Fibroblast of the aortic adventitia (primary cell): Measurements from ENCODE around the gene RPRD1B. TPM values are rescaled to one million over a fixed set of nuclear protein-coding genes. Genes with fewer than 3 reads are reported as not detected.

ENCODE experiments used
- DNase-seq: peaks from one replicate; pipeline ENCODE4 v3.0.0-alpha.2; 2010; ENCODE audit warnings: low read depth
- H3K4me3 ChIP-seq: 2 replicates; pipeline ENCODE4 v1.5.1; 2011; ENCODE audit warnings: low read depth, mild to moderate bottlenecking, control low read depth, low read length, moderate library complexity
- total RNA-seq: library from RNA; depleted of rRNA; stranded (reverse); fragments of >200 nt; gene quantifications from 2 replicates; pipeline ENCODE4 v1.2.3, GENCODE V29; 2012; ENCODE audit warnings: low replicate concordance
- TF ChIP-seq, protein P1 (sequence below): IDR thresholded peaks from 2 replicates; pipeline ENCODE4 v1.5.1; 2011; ENCODE audit warnings: mild to moderate bottlenecking, low read length, control low read depth, inconsistent platforms; ENCODE audit not compliant: insufficient read depth

The RPRD1B gene
- total RNA-seq, 1 donor: 19.5 TPM

DNA sequence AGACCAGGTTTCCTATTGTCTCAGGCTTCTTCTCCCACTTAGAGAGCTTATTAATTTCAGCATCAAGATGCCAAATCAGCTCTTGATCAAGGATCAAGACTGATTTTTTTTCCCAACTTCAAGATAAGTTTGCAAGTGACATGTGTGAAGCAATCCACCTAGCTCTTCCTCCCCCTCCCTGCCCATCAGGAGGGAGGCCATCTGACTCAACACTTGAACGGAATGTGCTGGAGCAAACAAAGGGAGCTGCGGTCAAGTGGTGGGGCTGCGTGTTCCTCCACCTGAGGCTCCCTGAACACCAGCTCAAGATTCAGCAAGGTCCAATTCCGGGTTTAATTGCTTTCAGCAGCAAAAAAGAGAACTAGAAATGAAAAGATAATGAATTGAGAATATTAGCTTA, 39.0 kb upstream of the RPRD1B start:
- TF ChIP-seq, protein P1, sequence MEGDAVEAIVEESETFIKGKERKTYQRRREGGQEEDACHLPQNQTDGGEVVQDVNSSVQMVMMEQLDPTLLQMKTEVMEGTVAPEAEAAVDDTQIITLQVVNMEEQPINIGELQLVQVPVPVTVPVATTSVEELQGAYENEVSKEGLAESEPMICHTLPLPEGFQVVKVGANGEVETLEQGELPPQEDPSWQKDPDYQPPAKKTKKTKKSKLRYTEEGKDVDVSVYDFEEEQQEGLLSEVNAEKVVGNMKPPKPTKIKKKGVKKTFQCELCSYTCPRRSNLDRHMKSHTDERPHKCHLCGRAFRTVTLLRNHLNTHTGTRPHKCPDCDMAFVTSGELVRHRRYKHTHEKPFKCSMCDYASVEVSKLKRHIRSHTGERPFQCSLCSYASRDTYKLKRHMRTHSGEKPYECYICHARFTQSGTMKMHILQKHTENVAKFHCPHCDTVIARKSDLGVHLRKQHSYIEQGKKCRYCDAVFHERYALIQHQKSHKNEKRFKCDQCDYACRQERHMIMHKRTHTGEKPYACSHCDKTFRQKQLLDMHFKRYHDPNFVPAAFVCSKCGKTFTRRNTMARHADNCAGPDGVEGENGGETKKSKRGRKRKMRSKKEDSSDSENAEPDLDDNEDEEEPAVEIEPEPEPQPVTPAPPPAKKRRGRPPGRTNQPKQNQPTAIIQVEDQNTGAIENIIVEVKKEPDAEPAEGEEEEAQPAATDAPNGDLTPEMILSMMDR: no peak
- no peak for DNase-seq
- no peak overlapping the region for H3K4me3 ChIP-seq

DNA sequence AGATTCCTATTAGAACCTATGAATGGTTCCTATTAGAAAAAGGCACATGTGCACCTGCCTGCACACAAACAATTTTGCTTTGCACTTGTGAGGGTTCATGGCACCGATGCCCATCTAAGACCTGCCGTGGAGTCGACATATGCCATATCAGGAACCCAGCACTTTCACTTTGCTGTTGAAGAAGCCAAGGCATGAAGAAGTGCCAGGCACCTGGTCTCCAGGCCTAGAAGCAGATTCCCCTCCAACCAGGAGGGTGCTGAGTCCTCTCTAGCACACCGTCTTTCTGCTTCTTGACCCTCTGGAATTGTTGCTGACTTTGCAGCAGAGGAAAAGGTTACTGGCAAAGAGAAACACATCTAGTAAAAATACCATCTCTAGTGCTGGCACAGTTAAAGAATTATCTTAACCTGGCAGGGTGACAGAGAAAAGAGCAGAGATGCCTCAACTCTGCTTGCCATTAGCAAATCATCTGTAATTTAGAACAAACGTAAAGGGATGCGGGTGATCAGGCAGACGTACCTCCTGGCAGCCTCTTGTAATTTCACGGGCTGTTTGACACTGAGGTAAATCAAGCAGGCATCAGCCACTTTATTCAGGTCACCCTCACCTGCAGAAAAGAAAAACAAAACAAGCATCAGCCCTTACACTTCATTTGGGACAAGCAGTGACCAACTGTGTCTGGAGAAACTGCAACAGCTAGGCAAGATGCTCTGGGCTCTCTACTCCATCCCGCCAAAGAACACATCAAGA, 37.5 kb upstream of the RPRD1B start:
- H3K4me3 ChIP-seq: no peak overlapping the region
- DNase-seq: no peak
- TF ChIP-seq, protein P1: no peak

DNA sequence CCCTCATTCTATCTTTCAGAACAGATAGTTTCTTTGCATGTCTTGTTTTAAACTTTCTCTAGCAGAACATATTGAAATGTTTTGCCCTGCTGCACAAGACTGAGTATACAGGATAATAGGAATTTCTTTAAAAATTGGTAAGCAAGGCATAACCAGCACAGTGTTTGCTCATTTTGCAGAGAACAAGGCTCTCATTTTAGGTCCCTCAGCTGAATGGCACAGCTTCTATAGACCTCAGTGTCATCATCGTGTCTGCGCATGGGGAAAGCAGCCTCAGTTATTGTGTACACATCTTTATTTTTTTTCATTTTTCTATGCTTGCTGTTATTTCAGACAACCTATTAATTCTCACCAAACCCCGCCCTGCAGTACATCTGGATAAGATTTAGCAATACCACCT, 36.0 kb upstream of the RPRD1B start:
- no peak overlapping the region for H3K4me3 ChIP-seq
- DNase-seq: no peak
- TF ChIP-seq, protein P1: no peak

DNA sequence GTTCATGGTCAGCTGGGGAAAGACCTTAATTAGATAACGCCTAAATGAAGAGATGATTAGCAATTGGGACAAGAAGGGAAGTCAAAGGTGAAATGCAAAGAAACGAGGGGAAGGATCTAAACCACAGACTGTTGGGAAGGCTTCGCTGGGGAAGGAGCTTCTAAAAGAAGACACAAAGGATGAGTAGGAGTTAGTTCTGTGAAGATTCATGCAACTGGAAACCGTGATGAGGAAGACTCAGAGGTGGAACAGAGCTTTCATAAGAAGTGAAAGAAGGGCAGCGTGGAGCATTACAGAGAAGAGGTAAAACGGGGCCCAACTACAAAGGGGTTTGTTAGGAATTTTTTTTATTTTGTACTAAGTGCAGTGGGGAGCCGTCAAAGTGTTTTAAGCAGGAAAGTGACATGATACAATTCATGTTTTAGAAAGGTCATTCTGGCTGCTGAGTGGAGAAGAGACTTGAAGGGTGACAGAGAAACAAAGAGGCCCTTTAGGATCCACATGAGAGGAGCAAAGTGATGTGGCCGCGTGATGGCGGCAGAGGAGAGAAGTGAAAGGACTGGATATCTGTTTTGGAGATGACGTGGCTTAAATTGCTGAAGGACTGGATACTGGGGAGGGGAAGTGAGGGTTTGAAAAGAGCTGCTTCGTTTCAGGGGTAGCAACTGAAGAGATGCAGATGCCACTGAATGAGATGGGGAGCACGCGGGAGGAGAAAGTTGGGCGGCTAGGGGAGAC, 33.9 kb upstream of the RPRD1B start:
- TF ChIP-seq, protein P1: no peak
- DNase-seq: no peak

DNA sequence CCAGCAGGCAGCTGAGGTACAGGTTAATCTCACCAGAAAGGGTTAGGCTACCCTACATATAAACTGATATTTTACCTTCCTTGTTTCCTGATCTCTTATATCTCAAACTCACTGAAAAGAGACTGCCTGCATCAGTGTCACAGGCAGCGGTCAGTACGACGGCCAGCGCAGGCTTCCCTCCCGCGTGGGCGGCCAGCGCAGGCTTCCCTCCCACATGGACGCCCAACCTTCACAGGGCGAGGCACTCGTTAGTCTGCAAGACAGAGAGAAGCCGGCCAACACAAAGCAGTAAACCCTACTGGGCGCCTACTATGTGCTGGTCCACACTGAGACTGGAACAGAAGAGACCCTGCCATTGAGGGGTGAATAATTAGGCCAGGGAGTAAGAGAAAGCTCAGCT, 33.3 kb upstream of the RPRD1B start:
- H3K4me3 ChIP-seq: no peak overlapping the region
- TF ChIP-seq, protein P1: no peak
- no peak for DNase-seq

More for the DNA sequence above, 33.9 kb upstream of the RPRD1B start:
- no peak overlapping the region for H3K4me3 ChIP-seq

DNA sequence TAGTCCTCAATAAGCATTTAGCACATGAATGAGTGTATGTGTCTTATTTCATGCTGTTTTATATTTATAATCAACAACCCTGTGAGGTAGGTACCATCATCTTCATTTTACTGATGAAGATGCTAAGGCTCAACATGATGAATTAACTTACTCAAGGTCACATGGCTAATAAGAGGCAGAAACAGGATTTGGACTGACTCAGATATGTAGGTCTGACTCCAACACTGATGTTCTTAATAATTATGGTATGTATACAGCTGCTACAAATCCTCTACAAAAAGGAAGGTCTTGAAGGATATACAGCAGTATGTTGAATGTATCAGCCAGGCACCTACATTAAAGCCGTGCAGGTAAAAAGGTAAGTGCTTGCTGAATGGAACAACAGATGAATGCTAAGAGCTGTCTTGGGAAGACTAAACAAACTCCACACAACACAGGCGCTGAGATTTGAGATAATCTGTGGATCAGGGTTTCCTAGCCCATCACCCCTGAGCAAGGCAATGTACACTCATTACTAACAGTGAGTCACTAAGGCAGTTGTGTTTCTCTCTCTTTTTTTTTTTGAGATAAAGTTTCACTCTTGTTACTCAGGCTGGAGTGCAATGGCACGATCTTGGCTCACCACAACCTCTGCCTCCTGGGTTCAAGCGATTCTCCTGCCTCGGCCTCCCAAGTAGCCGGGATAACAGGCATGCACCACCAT, 32.2 kb upstream of the RPRD1B start:
- peak; percentile 75 for DNase-seq
- H3K4me3 ChIP-seq: no peak overlapping the region
- TF ChIP-seq, protein P1: no peak
